Measurements from ENCODE around the gene DEDD. TPM values are rescaled to one million over a fixed set of nuclear protein-coding genes. Genes with fewer than 3 reads are reported as not detected.

DEDD gene
- 10 to 100 TPM; 43.1 to 57.7 (median 48.1) TPM for polyA plus RNA-seq (ENCODE audit: insufficient read length in 4 of 4)

DNA sequence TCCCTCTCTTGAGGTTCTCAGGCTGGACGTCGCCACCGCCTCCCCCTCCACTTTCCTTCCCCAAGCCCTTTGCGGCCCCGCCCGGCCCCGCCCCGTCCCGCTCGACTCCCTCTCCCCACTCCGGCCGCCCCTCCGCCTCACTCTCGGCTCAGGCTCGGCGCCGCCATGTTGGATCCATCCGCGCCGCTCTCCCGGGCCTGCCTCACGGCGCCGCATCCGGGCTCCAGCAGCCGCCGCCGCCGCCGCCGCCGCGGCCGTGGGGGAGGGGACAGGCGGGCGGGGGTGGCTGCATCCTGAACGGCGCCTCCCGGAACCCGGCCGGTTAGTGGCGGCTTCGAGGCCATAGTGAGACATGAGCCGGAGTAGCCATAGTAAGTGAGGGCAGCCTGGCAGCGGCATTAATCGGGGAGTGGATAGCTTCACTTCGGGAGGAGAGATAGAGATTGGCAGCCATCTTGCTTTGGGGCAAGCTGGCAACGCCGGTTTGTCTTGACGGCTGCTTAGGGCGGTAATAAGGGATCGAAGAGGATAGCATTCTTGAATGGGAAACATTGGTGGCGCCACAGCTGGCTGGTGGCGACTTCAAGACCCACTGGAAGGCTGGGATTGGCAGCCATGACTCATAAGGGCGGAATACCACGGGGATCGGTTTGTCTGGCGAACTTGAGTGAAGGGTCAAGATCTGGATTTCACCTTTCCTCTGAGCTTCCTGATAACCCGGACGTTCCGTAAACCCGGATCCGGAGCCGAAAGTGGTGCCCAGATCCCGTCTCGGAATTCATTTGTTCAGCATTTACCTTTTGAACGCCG, at the start of gene DEDD:
Gene DEDD (minus strand): TSS at position 258 of the 810 bp plus-strand sequence. CDS start 8,205 bp downstream, outside the sequence.
- DNase-seq (ENCODE audit: low read depth in 4 of 4, low spot score in 2 of 4) = peak; percentile 76 to 90 (median 88)

GRCh38 chr1:161182214-161182613, 49.7 kb upstream of the DEDD start:
- DNase-seq (ENCODE audit: low read depth in 4 of 4, low spot score in 2 of 4) = no peak

DNA sequence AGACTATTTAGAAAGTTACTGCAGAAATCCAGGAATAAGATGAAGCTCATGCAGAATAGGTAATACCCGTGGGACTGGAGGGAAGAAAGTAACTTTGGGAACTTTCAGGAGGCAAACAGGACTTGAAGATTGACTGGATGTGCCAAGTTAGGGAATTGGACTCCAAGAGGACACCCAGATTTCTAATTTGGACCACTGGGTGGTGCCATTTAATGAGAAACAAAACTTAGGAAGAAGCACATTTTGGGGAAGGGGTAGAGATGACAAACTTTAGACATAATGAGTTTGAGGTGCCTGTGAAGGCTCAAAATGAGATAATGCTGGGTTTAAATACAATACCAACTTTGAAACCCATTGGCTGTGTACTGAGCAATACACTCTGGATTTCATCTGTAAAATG, 48.2 kb upstream of the DEDD start:
- no peak for DNase-seq (ENCODE audit: low read depth in 4 of 4, low spot score in 2 of 4)

DNA sequence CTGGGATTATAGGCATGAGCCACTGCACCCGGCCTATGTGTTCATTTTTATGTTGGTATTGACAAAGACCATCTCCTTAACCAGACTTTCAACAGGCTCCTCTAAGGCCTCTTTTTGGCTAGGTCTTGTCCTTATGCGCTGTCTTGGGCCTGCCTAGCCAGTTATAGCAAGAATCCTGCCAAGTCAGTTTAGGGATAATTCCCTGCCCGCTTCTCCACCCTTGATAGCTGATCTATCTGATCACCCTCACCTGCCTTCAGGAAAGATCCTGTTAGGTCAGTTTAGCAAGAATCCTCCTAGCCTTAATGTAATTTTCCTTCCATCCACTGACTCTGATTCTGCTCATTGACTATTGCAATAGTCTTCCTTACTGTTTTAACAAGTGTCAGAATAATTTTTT, 47.2 kb upstream of the DEDD start:
- no peak for DNase-seq (ENCODE audit: low read depth in 4 of 4, low spot score in 2 of 4)

- DNase-seq (ENCODE audit: low read depth in 4 of 4, low spot score in 2 of 4) = no peak
These were observed 45.4 kb upstream of the DEDD start for GRCh38 chr1:161177936-161178244.

- DNase-seq (ENCODE audit: low read depth in 4 of 4, low spot score in 2 of 4) = peak in 3 of 4 donors; percentile 75 to 78 (median 76)
These were observed 44.9 kb upstream of the DEDD start, which contains the start of gene B4GALT3 for GRCh38 chr1:161177112-161177935. TSS of gene B4GALT3 (minus strand) at chr1:161177507. CDS start at chr1:161176060, 1,447 bp downstream.

DNA sequence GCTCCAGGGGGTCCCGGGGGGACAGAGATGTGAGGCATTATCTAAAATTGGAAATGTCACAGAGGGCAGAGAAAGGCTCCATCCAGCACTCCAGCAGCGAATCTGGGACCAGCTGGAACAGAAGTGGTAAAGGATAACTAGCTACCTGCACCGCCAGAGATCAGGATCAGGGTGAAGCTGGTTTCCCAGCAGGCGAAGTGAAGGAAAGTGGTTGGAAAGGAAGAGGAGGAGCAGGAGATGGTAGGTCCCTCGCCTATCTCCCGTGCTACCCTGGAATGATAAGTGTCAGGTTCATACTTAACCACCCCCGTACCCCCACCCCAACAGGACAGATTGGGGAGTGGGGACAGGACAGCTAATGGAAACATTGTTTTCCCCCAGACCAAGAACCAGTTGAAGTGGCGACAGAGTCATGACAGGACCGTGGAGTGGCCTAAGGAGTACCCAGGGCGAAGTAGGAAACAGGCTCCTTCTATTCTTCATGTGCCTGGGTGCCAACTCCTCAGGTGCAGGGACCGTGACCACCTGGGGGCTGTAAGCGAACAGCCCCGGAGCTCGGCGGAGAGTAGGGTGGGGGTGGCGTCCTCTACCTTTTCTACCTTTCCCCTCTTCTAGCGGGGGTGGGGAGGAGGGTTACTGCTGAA, 44.1 kb upstream of the DEDD start:
- no peak for DNase-seq (ENCODE audit: low read depth in 4 of 4, low spot score in 2 of 4)

DNA sequence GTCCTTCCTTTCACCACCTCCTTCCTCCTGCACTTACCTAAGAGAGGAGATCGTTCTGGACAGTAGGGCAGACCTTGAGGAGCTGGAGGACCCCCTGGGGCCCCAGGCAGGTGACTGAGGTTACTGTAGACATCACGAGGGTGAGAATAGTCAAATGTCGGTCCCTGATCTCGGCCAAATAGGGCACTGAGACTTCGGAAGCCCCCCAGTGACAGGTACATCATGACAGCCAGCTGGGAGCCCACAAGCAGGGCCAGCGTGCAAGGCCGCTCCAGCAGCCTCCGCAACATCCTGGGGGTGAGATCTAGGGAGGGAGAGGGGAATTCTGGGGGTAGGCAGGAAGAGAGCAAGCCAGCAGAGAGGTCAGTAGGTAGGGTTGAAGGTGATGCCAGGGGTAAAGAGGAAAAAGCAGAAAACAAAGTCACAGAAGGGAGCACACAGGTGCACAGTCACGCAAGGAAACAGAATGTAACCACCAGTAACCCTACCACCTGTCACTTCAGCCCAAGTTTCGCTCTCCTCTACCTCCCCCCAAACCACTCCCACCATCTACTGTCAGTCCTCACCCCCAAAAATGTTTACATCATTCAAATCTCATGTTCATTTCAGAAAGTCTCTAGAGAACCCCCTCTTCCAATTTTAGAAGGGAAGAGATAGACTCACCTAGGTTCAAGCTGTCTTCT, 43.4 kb upstream of the DEDD start:
- DNase-seq (ENCODE audit: low read depth in 4 of 4, low spot score in 2 of 4) = no peak

- no peak for DNase-seq (ENCODE audit: low read depth in 4 of 4, low spot score in 2 of 4)
These were observed 42.4 kb upstream of the DEDD start for GRCh38 chr1:161174911-161175310.

DNA sequence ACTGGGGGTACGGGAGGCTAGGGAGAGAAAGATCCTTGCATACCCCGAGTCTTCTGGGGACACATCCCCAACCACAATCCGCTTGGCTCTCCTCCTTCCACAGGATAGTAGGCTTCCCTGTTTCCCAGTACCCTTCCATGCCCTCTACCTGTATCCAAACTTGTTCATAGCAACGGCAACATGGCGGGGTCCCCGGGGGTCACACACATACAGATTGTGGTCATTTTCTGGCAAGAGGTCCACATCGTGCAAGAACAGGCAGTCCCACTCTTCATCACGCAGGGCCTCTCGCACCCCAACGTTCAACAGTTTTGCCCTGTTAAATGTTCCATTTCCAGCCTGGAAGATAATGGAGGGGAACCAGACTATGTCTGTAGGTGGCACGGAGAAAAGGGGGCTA, 41.2 kb upstream of the DEDD start:
- DNase-seq (ENCODE audit: low read depth in 4 of 4, low spot score in 2 of 4) = no peak

DNA sequence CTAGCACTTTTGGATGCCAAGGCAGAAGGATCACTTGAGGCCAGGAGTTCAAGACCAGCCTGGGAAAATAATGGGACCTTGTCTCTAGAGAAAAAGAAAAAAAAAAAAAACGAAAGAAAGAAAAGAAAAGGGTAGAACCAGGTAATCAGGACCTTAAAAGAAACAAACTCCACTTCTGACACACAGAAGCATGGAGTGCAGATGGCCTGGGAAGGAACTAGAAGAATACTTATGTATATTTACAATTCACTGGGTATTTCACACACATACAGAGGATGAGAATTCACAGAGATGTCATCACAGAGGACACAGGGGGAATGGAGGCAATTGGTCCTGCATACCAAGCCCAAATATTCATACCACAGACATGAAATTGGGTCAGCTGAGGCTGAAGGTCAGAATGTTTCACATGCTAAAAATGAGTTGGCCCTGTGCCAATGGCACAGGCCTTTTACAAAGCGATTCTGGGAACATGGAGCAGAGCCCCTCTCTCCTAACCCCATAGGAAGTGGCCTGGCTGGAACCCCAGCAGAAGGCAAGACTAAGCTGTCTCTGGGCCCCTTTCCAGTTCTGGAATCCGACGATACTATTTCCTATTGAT, 40.4 kb upstream of the DEDD start:
- no peak for DNase-seq (ENCODE audit: low read depth in 4 of 4, low spot score in 2 of 4)

GRCh38 chr1:161172349-161172748, 39.9 kb upstream of the DEDD start:
- no peak for DNase-seq (ENCODE audit: low read depth in 4 of 4, low spot score in 2 of 4)

- no peak for DNase-seq (ENCODE audit: low read depth in 4 of 4, low spot score in 2 of 4)
These were observed 39.2 kb upstream of the DEDD start for GRCh38 chr1:161171696-161172095.

GRCh38 chr1:161171191-161171590, 38.7 kb upstream of the DEDD start:
- no peak for DNase-seq (ENCODE audit: low read depth in 4 of 4, low spot score in 2 of 4)

GRCh38 chr1:161168906-161169305, 36.4 kb upstream of the DEDD start:
- no peak for DNase-seq (ENCODE audit: low read depth in 4 of 4, low spot score in 2 of 4)

- DNase-seq (ENCODE audit: low read depth in 4 of 4, low spot score in 2 of 4) = no peak
These were observed 34.4 kb upstream of the DEDD start for GRCh38 chr1:161166669-161167548.

DNA sequence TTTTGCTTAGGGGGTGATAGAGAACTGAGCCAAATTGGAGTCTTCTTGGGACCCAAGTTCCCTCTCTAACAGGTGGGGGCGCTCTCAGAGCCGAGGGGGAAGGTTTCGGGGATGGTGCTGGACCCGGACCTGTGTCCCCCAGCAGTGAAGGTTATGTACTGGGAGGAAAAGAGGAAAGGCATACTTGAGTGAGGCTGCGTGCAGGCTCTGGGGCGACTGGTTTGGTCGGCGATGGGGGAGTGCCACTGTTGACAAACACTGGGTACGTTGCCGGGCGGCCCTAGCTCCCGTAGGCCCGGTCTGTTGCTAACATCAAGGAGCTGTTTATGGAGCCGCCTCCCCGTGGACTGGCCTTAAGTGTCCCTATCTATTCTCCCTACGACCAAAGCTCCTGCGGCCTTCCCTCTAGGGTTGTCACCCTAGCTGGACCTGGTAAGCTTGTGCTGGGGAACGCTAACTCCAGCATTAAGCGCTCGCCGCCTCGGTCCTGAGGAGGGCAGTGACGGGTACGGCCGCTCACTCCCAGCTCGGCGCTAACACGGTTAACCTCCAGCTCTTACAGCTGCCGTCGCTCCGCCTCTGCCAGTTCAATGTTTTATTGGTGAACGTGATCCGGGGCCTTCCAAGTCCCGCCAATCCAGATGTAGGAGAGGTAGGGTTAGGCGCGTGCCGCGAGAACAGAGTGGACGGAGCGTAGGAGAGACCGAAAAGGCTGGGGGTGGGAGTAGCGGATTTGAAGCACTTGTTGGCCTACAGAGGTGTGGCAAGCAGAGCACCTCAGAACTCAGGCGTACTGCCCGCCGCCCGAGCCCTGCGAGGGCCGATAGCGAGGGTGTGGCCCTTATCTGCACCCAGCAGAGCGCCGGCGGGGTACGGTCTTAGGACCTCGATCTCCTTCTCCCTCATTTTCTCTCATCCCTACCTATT, 33.5 kb upstream of the DEDD start, which contains the start of gene PPOX:
Gene PPOX (plus strand): TSS at position 685 of the 927 bp plus-strand sequence. CDS start 422 bp downstream, outside the sequence.
- peak; percentile 87 to 97 (median 94) for DNase-seq (ENCODE audit: low read depth in 4 of 4, low spot score in 2 of 4)
